ENCODE data around the gene SWSAP1.

Gene SWSAP1

DNA sequence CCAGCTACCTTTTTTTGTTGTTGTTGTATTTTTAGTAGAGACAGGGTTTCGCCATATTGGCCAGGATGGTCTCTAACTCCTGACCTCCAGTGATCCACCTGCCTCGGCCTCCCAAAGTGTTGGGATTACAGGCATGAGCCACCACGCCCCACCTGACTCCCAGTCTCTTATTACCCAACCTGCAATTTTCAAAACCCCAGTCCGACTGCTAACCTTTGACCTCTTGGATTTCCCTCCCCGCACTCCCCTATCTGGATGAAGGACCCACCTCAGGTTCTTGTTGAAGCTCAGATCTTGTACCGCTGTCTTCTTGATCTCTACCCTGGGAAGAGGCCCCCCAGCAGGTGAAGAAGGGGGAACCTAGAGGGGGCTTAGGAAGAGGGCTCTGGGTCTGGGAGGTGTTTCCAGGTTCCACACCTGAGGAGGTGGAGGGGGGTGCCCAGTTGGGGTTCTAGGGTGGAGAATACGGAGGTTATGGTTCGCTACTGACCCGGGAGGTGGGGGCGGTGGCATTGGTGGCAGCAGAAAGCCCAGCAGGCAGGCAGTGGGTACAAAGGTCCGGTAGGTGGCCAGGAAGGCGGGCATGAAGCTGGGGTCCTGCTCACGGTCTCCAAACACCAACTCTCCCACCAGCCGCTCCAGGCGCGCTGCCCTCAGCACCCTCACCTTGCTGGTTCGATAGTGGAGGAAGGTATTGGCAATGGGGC is 42.0 kb downstream of the SWSAP1 start:
- no peak for DNase-seq

- no peak for DNase-seq
These were observed 43.7 kb downstream of the SWSAP1 start for GRCh38 chr19:11418094-11418548.

DNA sequence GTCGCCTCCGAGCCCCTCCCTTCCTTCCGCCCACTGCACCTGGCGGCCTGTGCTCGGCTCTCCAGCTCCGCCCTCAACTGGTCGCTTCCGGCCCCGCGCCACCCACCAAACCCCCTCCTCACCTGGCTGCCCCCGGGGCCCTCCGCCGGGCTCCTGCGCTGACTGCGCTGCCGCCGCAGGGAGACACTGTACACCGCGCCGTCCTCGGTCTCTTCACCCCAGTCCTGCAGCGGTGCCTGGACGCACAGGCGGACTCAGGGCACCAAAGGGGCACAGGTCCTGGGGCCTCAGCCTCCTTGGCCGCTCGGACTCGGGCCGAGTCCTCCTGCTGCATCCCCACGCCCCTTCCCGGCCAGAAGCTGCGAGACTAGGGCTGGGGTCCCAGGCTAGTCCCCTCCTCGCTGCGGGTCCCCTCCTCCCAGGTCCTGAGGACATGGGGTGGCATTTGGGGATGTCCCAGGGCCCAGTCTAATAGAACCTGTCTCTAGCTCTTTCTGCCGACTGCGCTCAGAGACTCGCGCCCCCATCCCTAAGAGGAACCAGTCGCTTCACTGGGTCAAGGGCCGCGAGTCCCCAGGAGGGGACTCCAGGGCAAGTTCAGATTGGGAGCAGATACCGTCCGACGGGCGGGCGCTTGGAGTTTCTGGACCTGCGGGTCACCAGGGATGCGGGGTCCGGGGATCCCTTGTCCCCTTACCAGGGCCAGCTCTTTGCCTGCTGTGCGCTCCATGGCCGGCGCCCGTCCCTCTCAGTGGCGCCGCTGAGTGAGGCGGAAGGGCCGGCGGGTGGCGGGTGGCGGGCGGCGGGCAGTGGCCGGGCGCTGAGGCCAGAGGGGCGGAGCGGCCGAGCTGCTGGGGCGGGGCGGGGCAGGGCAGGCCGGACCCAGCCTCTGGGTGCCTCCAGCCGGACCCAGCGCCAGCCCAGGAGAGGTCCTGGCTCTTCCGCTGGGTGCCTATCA is 44.4 kb downstream of the SWSAP1 start, which contains the start of gene RGL3:
TSS of gene RGL3 (minus strand) at position 766 of the 958 bp plus-strand sequence. CDS start at position 730, 36 bp downstream.
- no peak for DNase-seq

- no peak for DNase-seq
These were observed 46.2 kb downstream of the SWSAP1 start for GRCh38 chr19:11420429-11421370.

DNA sequence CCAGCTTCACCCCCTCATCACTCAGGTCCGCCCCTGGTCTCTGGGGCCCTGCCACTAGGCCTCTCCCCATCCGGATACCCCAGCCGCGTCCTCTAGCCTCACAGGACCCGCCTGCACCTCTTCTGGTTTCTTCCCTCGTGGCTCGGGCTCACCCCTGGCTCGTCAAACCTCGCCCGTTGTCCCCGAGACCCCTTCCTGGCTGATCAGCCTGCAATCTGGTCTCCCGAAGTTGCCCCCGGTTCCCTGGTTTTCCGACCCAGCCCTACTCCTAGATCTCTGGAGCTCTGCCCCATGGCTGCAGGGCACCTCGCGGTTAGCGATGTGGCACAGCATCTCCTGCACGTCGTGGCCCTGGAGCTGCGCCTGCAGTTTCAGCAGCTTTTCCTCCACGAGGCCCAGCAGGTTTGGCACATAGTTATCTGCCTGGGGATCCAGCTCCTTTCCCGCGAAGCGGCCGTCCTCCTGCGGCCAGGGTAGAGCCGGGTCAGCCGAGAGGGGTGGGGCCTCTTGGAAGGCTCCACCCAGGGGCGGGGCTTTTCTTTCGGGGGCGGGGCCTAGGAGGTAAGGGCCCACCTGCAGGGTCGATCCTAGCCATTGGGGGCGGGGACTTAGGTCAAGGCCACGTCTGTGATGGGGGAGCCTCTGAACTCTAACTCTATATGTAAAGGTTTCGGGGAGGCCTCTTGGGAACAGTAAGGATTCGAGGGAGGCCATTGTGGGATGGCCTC is 47.1 kb downstream of the SWSAP1 start:
- no peak for DNase-seq

DNA sequence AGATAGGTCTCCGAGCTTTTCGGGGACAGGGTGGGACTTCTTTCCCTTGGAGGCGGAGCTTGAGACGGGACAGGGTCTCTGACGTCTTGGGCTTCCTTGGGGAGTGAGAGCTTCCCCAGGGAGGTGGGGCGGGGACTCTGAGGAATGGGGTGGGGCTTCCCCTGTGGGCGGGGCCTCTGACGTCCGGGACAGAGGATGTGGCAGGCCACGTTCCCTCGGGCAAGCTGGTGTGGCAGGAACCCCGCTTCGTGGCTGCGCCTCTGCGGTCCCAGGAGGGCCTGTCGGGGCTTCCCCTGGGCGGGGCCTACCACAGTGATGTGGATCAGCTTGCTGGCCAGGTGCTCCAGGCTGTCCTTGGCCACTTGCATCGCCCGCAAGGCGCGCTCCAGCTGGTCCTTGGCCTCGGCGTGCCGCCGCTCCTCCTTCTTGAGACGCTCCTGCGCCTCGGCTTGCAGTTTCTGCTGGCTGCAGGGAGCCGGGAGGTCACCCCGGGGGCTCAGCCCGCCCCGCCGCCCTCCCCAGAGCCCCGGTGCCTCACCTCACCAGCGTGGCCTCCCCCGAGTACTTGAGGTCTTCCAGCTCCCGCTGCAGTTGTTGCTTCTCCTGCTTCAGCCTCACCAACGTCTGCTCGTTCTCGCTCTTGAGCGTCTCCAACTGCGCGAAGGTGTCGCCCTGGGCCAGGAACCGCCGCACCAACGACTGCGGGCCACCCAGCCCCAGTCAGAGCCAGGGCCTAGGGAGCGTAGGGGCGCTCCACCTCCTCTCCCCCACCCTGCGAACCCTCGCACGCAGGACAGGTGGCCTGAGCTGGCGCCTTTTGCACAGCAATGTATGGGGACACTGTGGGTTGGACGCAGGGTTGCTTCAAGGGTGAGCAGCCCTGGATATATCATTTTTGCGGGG is 47.9 kb downstream of the SWSAP1 start:
- DNase-seq = no peak

- DNase-seq = no peak
These were observed 48.8 kb downstream of the SWSAP1 start for GRCh38 chr19:11423164-11423790.

GRCh38 chr19:11423791-11424181 is 49.3 kb downstream of the SWSAP1 start:
- no peak for DNase-seq
